AML-193 (cell line): ENCODE results near the gene GALNT5.

Experiments used
- DNase-seq, 2 experiments: peaks; one replicate each; lab custom pipeline; 2025; lab: John Stamatoyannopoulos, UW

The GALNT5 gene

DNA sequence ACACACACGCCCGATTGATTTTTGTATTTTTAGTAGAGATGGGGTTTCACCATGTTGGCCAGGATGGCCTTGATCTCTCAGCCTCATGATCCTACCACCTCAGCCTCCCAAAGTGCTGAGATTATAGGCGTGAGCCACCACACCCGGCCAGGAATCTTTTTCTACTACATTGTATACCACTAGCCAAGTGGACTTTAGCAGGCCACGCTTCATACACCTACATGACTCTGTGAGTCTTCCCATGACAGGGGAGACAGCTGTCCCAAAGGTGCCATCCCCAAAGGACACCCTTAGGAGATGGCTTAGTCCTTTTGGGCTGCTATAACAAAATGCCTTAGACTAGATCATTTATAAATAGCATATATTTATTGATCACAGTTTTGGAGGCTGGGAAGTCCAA lies 35.3 kb downstream of the GALNT5 start:
- no peak for DNase-seq

DNA sequence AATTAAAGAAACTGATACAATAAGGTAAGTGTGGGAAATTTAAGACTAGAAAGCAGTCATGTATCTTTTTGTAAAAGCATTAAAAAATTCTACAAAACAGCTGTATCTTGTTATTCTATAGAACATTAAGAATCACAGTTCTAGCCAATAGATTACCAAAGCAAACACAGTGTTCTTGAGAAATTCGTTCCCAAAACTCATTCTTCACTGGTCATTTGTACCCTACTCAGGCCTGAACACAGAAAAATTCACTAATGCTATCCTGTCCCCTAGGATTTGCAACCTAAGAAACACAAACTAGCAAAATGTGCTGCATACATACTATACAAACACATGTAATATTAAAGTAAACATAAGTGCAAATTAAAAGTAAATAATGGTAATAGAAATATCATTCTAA lies 39.0 kb downstream of the GALNT5 start:
- DNase-seq, result no peak

DNA sequence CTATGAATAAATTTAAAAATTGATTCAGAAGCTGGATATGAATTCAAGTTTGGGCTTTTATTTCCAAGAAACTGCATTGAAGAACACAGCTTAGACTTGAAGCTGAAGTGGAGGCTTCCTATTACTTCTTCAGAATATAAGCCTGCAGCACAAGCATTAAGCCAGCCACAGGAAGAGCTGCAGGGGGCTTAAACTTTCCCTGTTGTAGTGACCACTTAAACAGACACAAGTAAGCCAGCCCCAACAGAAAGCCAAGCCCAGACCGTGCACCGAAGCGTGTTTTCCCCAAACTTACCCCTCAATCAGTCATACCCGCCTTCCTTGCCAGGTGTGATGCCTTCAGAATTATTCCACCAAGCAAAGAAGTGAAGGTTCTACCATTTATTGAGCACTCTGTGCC lies 39.5 kb downstream of the GALNT5 start:
- DNase-seq, result no peak

DNA sequence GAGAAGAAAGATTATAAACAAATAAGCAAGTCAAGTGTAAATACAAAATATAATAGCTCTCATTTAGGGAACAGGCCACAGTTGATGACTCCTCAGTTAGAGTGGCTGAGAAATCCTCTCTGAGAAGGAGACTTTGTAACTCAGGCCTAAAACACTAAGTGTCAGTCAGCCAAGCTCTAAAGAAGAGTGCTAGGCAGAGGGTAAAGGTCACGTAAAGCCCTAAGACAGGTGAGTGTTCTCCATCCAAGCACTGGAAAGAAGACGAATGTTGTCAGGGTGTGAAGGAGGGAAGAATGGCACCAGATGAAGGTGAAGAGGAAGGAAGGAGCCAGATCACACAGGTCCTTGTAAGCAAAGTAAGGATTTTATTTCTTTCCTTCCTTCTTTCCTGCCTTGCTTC lies 43.8 kb downstream of the GALNT5 start:
- no peak for DNase-seq

DNA sequence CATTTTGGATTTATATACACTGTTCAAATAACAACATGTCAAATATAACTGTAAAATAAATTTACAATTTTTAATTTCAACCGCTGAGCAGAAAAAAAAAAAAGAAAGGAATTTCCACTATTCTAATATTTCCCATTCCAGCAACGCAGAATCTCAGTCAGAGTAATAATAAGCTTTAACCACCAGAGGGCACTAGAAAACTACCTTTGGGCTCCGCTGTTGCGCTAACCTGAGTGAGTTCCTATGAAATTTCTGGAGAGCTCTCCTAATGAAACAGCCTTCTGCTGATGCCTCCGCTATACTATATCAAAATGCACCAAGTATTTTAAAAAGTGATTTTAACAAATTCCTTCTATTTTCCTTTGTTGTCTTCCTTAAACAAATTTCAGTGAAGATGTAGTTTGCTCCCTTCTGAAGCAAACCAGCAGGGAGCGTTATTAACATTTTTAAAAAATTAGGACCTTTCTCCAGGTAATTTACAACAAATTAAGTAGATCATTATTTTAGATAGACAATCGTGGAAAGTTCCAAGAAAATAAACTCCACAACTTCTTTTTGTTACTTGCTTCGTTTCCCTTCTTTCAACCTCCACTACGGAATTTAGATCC lies 45.1 kb downstream of the GALNT5 start:
- DNase-seq, result peak; percentile 49 to 60

DNA sequence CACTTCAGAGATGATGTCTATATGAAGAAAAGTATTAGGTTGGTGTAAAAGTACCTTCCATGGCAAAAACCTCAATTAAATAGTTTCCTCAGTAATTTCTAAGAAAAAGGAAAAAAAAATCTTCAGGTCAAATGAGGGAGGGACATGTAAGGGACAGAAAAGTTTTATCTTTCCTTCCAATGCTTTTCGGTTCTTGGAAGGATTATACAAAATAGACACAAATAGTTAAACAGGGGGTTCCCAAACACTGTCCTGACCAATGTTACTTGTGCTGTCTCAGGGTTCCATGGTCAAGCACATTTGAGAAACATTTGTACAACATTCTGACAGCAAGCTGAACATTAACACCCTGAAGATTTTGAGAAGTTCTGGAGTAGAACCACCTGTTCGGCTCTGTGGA lies 46.1 kb downstream of the GALNT5 start:
- DNase-seq, result no peak

DNA sequence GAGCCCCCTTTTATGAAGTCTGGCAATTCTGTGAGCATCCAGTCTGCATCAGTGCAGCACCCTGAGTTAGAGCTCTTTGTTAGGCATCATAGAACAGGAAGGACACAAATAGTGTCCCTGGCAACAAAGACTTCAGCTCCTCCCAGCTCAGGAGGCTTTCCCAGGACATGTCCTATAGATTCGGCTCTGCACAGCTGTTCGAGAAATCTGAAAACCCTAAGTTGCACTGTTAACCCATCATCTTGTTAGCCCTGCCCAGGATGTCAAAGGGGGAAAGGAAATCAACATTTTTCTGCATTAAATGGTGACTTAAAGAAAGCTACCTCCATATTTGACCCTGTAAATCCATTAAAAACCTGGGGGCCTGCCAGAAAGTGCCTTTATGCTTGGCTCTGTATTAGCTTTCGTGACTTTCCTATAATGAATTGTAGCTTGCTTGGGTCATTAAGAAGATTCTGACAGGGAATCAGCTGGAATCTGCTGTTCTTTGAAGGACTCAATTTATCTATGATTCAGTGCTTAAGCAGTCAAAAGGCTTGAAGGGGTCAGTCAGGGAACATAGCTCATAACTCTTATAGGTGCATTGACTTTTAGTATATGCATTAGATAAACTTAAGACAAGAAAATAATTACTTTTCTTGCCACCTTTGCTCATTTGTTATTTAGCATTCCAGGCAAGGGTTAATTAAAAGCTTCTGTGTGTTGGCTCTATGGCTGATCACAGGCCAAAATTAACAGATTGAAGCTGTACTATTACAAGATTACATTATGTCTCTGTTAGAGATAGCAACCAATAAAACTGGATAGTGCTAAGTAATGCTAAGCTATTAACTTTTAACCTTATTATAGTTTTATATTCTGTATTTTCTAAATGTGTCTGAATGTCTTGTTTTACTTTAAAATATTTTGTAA lies 47.6 kb downstream of the GALNT5 start:
- no peak for DNase-seq

DNA sequence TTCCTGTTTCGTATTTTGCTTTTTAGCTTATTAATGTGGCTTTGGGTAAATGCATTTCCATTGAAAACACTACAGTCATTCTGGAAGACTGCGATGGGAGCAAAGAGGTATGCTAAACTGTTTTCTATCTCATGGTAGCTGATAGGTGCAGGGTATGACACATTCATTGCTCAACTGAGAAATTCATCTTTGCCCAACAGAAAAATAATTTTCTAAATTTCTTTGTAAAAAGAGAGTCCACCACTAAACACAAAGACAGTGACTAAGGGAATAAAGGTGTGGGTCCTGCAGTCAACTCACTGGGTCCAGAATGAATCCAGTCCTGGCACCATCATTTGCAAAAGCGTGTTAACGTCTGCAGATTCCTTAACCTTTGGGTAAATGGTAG lies 48.2 kb downstream of the GALNT5 start:
- no peak for DNase-seq

DNA sequence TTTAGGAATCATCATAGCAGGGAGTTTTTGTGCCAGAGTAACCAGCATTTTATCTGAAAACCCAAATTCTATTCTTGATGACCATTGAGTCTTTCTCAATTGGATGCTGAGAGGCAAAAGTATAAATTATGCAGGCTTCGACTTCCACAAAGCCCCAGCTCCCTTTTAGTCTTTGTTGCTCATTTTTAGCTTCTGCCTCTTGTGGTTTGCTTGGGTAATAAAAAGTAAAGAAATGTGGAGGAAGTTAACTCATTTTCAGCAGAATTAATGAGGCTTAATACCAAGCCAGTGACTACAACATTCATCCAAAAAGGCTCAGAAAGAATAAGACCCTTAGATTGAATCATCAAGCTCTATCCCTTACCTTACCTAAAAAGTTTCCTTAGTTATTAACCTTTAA lies 49.5 kb downstream of the GALNT5 start:
- peak; percentile 37 to 44 for DNase-seq

DNA sequence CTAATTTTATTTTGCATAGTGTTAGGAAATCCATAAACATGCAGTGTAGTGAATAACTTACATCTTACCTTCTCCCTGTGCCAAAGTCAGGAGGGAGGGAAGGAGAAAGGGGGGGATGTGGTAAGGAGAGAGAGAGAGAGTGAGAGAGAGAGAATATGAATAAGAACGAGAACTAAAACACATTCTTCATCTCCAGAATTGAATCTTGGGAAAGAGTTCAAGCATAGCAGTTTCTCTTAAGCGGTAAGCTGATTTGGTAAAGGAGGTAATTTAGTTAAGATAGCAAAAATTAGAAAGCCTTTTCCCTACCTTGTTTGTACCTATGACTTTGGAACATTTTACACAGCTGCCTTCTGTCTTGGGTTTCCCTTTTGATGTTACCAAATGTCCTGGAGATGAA lies 52.4 kb downstream of the GALNT5 start:
- DNase-seq, result no peak

DNA sequence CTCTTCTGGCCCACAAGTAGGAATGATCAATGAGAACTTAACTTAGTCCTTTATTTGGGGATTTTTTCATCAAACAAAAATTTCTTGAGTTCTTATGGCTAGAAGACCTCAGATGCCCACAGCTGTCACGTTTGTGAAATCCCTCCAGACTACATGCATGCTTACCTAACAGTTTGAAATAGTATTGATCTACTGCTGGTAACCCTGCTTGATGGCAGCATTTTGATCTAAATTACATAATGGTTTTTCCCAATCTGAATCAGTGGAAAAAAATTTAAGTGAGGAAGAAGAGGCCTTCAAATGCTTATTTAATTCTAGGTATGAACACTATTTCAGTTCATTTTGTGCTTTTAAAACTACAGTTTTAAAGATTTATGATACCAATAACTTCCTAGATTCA lies 54.2 kb downstream of the GALNT5 start:
- no peak for DNase-seq

DNA sequence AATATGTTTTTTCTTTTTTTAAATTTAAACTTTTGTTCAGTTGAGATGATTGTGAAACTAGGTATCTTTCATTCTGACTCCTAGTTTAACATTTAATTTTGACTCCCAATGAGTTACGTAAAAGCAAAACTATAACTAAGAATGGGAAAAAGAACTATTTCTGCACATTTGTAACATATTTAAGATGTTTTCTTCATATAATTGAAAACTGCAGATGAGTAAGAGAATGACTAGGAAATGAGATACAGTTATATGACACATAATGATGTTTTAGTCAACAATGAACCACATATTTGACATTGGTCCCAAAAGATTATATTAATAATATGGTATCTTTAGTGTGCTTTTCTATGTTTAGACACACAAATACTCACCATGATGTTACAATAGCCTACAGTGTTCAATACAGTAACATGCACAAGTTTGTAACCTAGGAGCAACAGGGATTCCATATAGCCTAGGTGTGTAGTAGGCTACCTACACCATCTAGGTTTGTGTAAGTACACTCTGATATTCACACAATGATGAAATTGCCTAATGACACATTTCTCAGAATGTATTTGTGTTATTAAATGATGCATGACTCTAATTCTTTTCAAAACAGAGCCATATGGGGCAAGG lies 55.5 kb downstream of the GALNT5 start:
- no peak for DNase-seq

DNA sequence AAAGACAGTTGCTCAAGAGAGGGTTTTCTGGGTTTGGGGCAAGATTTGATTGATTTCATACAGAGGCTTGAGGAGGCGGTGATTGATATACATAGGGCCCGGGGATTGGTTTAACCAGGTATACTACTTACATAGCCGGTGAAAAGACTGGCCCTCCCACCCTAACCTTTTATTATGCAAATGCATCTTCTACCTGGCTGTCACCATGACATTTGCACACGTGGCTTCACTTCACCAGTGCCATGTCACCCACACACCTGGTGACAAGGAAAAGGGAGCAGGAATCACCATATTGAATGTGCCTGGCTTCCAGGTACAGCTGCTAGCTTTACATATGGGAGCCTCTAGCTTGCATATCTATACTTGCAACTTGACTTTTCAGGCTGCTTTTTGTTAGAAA lies 58.4 kb downstream of the GALNT5 start:
- DNase-seq, result no peak

DNA sequence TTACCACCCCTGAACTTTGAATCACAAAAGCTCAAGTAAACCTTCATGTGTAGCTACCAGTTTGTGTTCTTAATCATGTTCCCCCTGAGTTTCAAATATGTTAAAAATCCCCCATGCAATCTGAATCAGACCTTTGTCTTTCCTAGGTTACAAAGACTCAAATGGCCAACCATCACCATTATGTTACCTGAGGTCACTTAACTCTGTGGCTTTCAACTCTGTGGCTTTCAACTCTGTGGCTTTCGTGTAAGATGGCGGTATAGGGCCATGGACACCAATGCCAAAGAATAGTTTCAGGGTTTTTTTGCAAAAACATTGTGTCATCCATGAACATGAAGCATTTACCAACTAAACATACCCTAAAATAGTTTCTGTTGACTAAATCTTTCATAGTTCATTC lies 61.4 kb downstream of the GALNT5 start:
- no peak for DNase-seq

DNA sequence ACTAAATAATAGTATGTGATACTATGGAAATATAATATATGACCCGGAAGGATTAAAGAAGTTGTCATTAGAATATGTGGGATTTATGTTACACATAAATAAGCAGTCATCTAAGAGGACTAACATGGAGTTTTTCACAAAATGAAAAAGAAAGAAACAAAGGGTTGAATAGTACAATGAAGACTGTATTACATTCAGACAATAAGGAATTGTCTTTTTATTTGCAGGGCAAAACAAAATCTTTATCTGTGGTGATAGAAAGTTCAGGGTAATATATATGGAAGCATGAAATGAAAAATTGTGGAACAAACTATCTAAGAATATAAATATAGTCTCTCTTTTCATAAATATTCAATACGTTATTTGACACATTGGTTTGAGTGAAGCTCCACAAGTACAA lies 62.3 kb downstream of the GALNT5 start:
- no peak for DNase-seq

DNA sequence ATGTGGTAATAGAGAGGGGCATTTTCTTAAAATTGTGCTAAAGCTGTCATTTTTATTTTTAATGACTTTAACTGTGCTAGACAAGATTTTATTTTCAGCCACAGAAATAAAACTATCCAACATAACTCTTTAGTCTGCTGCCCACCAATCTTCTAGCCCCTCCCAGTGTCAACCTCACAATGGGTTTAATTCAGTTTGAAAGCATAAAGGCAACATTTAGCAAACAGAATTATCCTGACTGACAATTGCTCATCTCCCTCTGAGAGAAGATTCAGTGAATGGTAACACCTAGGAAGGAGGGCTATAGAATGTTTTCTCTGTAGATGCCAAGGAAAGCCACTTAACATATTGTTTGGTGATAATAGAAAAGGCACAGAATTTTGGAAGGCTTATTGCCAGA lies 62.9 kb downstream of the GALNT5 start:
- no peak for DNase-seq

DNA sequence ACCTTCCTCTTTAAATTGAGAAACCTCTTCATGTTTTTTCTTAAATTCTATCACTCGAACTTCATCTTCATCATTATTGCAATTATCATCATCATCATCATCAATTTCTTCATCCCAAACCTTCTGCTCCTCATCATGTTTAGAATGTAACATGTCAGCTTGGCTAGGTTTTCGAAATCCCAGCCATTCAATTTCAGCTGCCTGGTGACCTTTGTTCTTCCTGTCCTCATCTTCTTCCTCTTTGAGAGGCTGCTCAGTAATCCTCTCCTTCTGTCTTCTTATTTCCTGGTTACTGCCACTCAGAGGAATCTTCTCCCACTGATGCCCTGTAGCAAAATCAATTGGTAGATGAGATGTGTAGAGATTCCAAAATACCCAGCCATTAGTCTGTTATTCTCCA lies 64.0 kb downstream of the GALNT5 start:
- DNase-seq, result peak; percentile 22 to 55

DNA sequence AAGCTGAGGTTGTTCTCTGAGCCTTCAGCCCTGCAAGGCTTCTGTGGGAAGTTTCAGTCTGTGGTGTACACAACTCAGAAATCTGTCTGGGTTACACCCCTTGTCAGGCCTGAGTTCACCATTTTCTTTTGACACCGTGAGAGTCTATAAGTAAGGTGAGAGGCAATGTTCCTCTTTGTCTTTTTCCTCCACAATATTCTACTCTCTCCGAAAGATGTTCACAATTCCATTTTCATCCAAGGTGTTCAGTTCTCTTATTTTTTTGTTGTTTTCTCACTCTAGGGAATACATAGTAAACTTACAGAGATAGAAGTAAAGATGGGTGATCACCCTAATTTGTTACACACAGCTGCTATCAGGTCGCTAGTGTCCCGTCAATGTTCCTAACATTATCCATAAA lies 64.9 kb downstream of the GALNT5 start:
- DNase-seq, result no peak

DNA sequence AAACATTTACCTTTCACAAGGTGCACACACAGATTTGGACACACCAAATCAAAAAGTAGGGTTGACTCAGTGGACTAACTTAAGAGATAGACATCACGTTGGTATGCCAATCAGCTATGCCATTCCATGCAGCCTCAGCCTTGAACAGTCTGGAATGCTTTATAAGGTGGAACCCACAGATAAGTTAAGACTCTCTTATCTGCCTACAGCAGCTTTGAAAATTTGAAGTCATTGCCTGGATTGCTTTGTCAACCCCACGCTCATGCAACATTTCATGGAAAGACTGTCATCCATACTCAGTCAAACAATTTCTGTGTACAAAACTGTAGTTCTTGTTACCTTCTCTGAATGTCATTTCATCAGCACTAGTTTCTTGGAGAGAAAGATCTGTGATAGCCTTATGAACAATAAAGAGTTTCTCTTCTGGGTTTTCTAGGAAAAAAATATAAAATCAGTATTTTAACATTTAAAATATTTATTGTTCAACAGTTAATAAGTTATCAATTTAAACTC lies 66.9 kb downstream of the GALNT5 start:
- DNase-seq, result no peak

DNA sequence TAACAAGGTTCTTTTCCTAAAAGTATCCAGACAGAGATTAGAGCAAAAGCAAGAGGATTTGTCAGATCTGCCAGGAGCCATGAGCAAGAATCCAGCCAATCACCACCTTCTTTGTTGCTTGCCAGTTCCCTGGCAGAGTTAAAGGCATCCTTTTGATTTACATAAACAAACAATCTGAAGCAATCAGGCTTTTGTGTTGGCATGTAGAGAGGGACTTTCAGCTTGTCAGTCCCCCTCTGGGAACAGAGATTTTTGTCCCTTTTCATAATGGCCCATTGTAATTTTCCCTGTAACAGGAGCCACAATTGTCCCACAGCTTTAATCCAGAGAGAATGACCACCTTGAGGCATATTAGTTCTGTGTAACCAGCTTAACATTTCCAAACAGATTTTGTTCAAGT lies 68.3 kb downstream of the GALNT5 start, which contains the start of gene ERMN:
ERMN (minus strand) TSS at position 39 of the 400 bp plus-strand sequence. CDS start 182 bp downstream, outside the sequence.
- DNase-seq, result no peak

DNA sequence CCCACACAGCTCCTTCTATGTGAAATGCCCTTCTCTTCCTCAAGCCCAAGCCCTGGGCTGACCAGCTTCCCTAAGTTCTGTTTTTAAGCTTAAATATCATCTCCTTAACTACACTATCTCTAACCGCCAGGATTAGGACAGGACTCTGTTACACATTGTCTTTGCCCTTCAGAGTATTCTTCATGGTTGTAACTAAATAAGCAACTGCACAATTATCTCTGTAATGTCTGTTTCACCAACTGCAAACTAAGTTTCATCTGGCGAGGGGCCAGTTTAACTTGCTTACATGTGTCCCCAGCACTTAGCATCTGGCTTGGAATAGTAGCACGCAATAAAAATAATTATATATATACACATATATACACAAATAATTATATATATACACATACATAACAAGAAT lies 69.2 kb downstream of the GALNT5 start:
- DNase-seq, result no peak

DNA sequence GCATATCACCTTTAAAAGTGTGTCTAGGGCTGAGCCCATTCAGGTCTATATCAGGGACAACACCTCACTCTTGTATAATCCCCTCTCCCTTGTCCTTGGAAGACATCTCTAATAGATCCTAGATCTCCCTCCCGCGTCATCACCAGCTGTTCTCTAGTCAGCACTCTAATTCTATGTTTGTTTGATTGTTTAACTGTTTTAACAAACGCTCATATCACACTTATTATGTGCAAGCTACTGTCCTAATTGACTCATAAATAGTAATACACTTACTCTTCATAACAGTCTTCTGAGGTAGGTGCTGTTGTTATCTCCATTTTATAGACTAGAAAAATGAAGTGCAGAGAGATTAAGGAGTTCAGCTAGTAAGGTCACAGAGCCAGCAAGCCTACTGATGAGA lies 69.7 kb downstream of the GALNT5 start:
- no peak for DNase-seq
